Stimulated activated CD8-positive, alpha-beta memory T cell treated with anti-CD3 and anti-CD28 coated beads, Interleukin-7, amount 100 ng/mL, for 48 hours (primary cell): Measurements from ENCODE around the gene FXYD7.
"Not testable (repeated sequence)": the region's sequence is repeated elsewhere in the genome, so short reads cannot be mapped to it uniquely, and the experiment has no call there.

Source experiments
- DNase-seq, 2 donors: peaks; one replicate each; pipeline ENCODE4 v3.0.0-alpha.2; 2020; ENCODE audit warnings: low read depth in 1 of 2; ENCODE audit errors: extremely low read depth in 1 of 2

The FXYD7 gene, protein sequence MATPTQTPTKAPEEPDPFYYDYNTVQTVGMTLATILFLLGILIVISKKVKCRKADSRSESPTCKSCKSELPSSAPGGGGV

DNA sequence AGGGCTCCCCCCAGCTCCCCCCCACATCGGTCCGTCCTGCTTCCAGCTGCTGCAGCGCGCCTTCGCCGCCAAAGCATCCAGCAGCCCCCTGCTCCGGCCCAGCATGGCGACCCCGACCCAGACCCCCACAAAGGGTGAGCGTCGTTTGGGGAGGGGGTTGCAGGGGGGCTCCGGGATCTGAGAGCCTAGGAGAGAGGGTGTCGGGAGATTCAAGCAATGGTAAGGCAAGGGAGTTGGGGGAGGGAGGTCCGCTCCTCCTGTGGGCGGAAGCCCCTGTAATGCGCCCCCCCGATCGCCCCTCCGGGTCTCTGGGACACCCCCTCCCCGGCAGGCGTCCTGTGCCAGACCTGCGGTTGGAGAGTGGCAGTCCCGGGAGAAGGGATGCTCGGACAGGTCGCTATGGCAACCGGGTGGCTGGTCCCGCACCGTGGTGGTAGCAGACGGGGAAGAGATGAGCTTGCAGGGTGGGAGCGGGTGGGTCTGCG is at the start of gene FXYD7:
FXYD7 (plus strand) TSS at position 25 of the 485 bp plus-strand sequence; CDS start at position 104, 79 bp downstream.
- DNase-seq, result no peak

DNA sequence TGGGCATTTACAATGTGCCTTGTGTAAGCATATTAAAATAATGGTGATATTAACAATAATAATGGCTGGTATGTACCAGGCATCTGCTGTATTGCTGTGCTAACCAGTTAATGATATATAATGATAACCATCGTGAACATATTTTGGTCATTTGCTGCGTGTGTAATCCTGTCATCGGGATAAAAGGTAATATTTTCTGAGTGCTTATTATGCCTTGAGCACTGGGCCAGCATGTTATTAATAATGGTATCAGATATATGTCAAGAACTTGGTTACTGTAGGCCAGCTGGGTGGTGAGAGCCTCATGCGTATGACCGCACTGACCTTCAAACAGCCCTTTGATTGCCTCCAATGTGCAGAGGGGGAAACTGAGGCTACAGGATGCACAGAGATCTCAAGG is 49.6 kb upstream of the FXYD7 start:
- DNase-seq, result no peak

DNA sequence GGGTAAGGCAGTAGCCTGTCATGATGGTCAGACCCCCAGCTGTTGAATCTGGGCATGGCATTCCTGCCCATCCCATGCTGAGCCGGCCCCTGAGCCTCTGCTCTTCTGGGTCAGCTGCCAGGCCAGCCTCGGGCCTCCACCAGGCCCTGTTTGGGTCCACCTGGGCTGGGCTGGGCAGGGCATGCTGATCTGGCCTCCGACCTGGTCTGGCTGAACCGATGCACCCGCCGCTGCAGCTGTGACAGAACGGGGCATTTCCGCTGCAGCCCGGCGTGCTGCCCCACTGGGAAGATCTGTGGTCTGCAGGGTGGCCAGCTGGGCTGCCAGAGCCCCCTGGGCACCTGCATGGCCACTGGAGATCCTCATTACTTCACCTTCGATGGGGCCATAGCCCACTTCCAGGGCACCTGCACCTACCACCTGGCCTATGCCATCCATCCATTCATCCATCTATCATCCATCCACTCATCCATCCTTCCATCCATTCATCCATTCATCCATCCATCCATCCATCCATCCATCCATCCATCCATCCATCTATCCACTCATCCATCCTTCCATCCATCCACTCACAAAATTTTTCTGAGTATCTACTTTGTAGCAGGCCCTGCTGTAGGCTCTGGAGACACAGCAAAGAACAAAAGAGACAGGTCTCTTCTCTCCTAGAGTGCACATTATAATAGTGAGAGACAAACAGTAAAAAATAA is 49.0 kb upstream of the FXYD7 start:
- DNase-seq, result no peak

DNA sequence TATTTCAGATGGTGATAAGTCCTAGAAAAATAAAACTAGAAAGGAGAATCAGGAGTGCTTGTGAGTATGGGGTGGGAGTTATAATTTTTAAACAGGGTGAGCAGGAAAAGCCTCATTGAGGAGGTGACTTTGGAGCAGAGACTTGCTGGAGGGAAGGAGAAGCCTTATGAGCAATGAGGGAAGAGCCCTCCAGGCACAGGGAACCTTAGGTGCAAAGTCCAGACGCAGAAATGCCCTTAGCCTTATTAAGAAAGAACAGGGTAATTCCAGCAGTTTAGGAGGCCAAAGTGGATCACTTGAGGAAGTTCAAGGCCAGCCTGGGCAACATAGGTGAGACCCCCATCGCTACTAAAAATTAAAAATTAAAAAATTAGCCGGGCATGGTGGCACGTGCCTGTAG is 48.4 kb upstream of the FXYD7 start:
- DNase-seq, result no peak

DNA sequence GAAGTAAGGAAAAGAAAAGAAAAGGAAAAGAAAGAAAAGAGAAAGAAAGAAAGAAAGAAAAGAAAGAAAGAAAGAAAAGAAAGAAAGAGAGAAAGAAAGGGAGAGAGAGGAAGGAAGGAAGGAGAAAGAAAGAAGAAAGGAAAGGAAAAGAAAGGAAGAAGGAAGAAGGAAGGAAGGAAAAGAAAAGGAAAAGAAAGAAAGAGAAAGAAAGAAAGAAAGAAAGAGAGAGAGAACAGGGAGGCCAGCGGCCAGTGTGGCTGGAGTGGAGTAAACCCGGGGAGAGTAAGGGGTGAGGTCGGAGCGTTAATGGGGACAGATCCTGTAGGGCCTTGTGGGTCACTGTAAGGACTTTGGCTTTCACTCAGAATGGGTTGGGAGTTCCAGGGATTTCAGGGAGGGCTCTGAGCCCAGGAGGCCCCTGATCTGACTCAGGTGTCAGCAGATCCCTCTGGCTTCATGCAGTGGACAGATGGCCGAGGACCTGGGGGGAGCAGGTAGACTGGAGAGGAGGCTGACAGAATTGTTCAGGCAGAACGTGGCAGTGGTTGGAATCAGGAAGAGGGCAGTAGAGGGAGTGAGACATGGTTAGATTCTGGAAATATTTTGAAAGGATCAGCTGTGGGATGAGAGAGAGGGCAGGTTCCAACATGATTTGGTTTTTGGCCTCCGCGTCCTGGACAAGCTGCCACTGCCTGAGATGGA is 47.2 kb upstream of the FXYD7 start:
- no peak for DNase-seq

DNA sequence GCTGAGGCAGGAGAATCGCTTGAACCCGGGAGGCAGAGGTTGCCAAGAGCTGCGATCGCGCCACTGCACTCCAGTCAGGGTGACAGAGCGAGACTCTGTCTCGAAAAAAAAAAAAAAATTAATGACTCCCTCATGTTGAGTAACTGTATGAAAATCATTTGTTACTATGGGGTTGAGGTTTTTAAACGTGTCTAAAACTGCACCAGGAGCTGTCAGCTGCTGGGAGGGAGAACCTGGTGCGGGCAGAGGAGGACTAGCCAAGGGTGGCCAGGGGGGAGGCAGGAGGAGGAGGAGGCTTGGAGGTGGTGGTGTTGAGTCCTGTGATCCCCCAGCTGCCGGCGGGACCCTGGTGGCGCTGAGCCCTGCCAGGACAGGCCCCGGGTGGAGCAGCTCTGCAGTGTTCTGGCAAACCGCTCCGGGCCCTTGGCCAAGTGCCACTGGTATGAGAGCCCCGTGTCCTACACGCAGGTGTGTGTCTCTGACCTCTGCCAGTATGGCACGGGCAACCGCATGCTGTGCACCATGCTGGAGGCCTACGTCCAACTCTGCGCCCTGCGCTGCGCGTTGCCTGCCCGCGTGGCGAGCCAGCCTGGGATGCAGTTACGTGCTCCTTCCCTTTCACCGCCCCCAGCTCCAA is 44.5 kb upstream of the FXYD7 start:
- DNase-seq, result no peak

DNA sequence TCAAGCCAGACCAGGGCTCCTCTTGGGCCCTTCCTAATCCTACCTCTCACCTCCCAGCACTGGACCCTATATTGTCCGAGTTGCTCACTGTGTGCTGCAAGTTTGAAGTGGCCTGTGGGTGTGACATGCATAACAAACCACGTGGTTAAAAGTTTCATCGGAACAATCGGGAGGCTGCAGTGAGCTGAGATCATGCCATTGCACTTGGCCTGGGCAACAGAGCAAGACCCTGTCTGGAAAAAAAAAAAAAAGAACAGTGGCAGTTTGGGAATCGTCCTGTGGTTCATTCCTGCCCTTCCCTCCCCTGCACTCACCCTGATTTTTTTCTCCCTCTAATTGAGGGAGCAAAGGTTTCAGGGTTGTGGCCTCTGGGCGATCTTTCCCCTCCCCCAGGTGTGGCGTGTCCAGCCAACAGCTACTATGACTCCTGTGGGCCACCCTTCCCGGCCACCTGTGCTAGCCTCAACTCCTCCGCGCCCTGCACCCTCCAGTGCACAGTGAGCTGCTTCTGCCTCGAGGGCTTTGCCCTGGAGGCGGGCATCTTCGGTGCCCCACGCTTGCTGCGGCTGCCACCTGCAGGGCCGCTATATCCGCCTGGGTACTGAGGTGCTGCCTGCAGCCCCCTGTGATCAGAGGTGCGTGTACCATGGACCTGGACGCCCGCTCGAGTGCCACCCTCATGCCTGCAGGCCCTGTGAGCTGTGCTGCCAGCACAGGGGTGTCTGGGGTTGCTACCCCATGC is 43.7 kb upstream of the FXYD7 start:
- no peak for DNase-seq

DNA sequence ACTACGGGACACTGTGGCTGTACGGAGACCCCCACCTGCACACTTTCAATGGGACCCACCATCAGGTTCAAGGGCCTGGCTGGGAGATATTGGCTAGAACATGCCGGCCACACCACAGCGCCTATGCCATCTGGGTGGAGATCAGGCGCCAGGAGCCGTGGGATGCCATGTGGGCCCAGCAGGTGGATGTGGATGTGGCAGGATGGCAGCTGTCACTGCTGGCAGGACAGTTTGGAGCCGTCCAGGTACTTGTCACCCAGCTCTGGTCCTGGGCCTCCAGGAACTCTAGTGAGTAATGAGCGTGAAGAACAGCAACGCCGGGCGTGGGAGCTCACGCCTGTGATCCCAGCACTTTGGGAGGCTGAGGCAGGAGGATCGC is 43.2 kb upstream of the FXYD7 start:
- DNase-seq, result no peak

DNA sequence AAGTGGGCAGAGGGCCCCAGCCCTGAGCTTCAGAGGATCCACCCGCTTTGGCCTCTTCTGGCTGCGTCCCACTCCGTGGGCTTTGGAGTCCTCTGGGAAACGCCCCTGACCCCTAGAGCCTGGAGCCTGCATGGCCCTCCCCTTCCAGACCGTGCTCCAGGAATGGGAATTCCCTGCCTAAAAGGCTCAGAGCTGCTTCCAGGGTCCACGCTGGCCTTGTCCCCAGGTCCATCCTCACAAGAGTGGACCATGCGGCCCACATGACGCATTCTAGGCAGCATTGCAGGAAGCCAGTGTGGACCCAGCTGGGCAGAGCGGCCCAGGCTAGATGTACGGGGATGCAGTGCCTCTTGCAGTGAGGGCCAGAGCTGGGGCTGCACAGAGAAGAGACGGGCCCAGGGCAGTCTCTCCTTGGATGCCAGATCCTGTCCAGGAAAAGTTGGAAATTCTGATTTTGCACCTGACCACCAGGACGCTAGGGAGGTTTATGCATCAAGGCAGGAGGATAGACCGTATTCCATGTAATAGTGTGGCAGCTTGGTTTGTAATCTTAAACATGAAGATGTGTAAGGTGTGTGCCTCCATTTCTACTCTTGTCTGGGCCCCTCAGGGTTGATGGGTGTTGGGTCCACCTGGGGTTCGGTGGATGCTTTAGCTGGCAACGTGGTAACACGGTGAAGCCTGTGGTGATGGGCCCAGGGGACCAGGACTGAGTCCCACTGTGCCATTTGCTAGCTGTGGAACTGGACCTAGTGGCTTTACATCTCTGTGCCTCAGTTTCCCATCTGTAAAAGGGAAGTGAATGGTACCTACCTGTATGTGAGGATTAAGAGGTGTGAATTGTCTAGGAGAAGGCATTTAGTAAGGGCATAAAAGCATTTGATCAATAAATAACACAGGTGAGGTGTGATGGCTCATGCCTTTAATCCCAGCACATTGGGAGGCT is 42.2 kb upstream of the FXYD7 start:
- DNase-seq, result no peak

DNA sequence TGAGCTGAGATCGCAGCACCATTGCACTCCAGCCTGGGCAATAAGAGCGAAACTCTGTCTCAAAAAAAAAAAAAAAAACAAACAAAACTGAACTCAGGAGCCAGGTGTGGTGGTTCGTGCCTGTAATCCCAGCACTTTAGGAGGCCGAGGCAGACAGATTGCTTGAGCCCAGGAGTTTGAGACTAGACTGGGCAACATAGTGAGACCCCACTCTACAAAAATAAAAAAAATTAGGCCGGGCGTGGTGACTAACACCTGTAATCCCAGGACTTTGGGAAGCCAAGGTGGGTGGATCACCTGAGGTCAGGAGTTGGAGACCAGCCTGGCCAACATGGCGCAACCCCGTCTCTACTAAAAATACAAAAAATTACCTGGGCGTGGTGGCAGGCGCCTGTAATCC is 41.1 kb upstream of the FXYD7 start:
- not testable (repeated sequence) for DNase-seq

DNA sequence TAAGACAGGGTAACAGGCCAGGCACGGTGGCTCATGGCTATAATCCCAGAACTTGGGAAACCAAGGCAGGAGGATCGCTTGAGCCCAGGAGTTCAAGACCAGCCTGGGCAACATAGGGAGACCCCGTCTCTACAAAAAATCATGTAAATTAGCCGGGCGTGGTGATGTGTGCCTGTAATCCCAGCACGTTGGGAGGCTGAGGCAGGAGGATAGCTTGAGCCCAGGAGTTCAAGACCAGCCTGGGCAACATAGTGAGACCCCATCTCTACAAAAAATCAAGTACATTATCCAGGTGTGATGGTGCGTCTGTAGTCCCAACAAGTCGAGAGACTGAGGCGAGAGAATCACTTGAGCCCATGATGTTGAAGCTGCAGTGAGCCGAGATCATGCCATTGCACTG is 39.4 kb upstream of the FXYD7 start:
- not testable (repeated sequence) for DNase-seq

DNA sequence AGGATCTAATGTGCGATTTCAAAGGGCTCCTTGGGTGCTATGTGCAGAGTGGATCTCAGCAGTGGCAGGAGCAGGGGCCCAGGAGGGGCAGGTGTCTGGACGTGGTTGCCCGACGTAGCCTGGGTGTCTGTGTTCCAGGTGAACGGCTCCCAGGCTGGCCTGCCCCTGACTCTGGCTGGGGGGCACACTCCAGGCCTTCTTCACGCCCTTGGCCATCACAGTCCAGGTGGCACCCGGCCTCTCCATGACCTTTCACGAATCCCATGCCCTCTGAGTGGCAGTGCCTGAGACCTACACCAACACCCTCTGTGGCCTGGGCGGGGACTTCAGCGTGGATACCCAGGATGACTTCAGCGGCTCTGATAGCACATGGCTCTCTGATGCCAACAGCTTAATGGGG is 38.7 kb upstream of the FXYD7 start:
- DNase-seq, result no peak

DNA sequence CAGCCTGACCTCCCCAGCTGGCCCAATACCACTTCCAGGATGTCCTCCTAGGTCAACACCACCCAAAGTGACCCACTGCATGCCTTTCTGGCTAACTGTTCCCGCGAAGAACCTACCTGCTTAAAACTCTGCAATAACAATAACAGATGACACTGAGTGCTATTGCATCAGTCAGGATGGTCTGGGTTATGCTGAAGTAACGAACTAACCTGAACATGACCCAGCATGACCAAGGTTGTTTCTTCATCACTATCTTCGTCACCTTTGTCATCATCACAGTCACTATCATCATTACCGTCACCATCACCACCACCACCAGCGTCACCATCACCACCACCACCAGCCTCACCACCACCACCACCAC is 38.0 kb upstream of the FXYD7 start:
- DNase-seq, result no peak

DNA sequence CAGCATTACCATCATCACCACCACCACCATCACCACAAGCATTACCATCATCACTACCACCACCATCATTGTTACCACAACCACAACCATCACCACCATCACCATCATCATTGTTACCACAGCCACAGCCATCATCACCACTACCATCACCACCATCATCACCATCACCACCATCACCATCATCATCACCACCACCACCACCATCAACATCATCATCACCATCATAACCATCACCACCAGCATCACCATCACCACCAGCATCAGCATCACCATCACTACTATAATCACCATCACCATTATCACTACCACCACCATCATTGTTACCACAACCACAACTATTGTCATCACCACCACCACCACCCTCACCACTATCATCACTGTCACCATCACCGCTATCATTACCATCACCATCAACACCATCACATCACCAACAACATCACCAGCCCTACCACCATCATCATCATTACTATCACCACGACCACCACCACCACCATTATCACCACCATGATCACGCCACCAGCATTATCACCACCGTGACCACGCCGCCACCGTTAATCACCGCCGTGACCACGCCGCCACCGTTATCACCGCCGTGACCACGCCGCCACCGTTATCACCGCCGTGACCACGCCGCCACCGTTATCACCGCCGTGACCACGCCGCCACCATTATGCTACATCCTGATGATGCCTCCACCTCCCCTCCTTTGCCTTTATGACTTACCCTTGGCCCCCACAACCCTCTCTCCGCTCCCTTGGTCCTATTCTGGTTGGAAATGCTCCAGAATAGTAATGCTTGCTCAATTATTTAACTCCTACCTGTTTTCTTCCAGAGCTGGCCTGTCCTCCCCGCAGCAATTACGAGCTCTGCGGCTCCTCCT is 37.4 kb upstream of the FXYD7 start:
- DNase-seq, result no peak

DNA sequence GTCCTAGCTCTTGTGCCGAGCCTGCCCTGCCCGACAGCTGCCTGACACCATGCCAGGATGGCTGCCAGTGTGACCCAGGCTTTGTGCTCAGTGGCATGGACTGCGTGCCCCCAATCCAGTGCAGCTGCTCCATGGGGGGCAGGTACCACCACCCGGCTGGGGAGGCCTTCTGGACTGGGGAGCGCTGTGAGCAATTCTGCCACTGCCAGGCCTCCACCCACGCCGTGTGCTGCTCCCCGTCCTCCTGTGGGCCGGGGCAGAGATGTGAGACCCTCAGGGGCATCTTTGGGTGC is 36.8 kb upstream of the FXYD7 start:
- DNase-seq, result no peak

DNA sequence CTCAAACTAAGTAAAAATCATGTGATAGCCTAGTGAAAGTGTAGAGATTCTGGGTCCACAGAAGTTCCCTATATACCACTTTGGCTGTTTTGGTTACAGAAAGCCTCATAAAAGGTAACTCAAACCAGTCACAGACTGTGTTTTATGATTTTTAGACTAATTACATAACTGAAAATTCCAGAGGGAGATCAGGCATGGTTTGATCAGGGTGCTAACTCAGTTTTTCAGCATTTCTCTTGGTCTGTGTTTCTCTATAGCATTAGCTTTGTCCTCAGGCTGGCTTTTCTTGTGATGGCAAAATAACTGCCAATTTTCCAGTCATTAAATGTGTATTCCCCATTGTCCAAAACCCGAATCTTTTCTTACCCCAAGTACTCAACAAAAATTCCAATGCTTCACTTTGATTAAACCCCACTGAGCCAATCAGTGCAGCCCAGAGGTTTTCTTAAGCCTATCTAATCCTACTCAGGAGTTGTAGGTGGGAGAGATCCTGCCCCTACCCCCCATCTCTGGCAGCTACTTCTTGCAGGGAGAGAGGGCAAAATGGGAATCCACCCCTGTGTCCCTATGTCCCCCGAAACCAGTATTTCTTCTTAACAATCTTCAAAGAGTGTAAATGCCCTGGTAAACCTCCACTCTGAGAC is 36.0 kb upstream of the FXYD7 start:
- DNase-seq, result no peak

DNA sequence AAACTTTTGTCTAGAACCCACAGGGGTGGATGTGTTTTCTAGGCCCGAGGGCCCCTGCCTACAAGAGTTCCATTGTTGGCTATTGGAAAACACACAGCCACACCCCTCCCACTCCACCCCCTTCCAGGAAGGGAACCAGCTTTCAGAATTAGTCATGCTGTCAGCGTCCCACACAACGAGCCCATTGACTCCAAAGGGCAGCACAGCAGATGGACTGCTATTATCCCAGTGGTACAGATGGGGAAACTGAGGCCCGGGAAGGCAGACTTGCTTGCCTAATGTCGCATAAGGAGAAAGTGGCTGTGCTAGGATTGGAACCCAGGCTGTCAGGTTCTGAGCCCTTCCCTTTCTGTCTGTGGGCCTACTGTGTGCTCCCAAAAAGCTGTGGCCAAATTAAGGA is 35.5 kb upstream of the FXYD7 start:
- DNase-seq, result no peak

DNA sequence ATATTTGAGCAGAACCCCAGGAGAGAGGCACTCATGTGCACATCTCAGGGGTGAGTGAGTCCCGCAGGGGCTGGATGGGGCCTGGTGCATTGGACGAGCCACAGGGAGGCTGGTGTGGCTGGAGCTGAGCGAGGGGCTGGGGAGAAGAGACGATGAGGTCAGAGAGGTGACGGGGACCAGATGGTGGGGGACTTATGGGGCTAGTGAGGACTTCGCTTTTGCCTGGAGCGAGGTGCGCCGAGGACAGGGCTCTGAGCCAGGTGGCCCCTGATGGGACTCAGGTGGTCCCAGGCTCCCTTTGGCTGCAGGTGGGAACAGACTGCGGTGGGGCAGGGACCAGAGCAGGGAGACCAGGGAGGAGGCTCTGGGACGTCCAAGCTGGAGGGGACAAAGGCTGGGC is 34.3 kb upstream of the FXYD7 start:
- no peak for DNase-seq
